K562 (cell line): ENCODE data around the gene LMF2. TPM values are rescaled to one million over a fixed set of nuclear protein-coding genes. Genes with fewer than 3 reads are reported as not detected.
A peak's percentile ranks its signal among the peaks of the same experiment; 100 is the strongest.
"Not testable (repeated sequence)": the region's sequence is repeated elsewhere in the genome, so short reads cannot be mapped to it uniquely, and the experiment has no call there.

Experiments
- ATAC-seq: fragments of 200-7000 bp; cut with Tn5 transposase; 3 replicates; pipeline ENCODE4 v1.9.1; 2020; ENCODE audit warnings: moderate library complexity
- BruUV-seq: library from RNA; stranded (reverse); fragments of 400-500 nt; replicated peaks from 2 replicates; lab custom pipeline; 2021; lab: Mats Ljungman, UMichigan
- CTCF ChIA-PET: fragments of 300-600 bp; formaldehyde crosslinking; extraction: SDS; loops from one replicate; lab custom pipeline; 2021; ENCODE audit warnings: low intra/inter-chr PET ratio; lab: Yijun Ruan, JAX
- POLR2A ChIA-PET: fragments of 300-600, 350-650 bp; sonication (Branson Sonifier 250); formaldehyde crosslinking; extraction: SDS; loops from one replicate; lab custom pipeline; 2021; ENCODE audit warnings: antibody characterized with exemption, inconsistent platforms; lab: Yijun Ruan, JAX
- DNase-seq, 4 experiments: peaks; one replicate each; pipeline versions ENCODE4 v3.0.0 to v3.0.0-alpha.2; 2011 to 2018; ENCODE audit warnings: low spot score in 3 of 4, mixed read lengths in 3 of 4; ENCODE audit errors: extremely low read depth in 1 of 4
- FAIRE-seq: peaks from 2 replicates; lab custom pipeline; 2011; peaks lifted over from hg19 to GRCh38; lab: Jason Lieb, UNC
- H2AFZ ChIP-seq: 2 replicates; pipeline ENCODE4 v1.6.0; 2011; ENCODE audit warnings: low read depth, low read length, control low read depth, inconsistent platforms
- H3K27ac ChIP-seq: fragments of 200-600 bp; 3 replicates; pipeline ENCODE4 v1.8.0; 2011; ENCODE audit warnings: low read depth, mild to moderate bottlenecking, control low read depth, inconsistent platforms, low read length, moderate library complexity, mixed read lengths; ENCODE audit errors: extremely low read depth
- H3K27me3 ChIP-seq, 2 experiments: fragments of 300-600 bp in 1 of 2; 2 replicates in 1 of 2; 3 replicates in 1 of 2; pipeline versions ENCODE4 v1.6.0 to v1.8.0; 2011; ENCODE audit warnings: inconsistent platforms in 2 of 2, low read length in 2 of 2, mild to moderate bottlenecking in 1 of 2, mixed read lengths in 1 of 2, moderate library complexity in 1 of 2; ENCODE audit not compliant: control insufficient read depth in 2 of 2, insufficient read depth in 2 of 2
- H3K36me3 ChIP-seq: fragments of 300-600 bp; 3 replicates; pipeline ENCODE4 v1.8.0; 2011; ENCODE audit warnings: mild to moderate bottlenecking, low read length, inconsistent platforms; ENCODE audit not compliant: control insufficient read depth, insufficient read depth
- H3K4me1 ChIP-seq, 2 experiments: fragments of 200-600 bp in 1 of 2; replicated peaks in 1 of 2; 2 replicates in 1 of 2; 3 replicates in 1 of 2; pipeline versions ENCODE4 v1.5.1 to v1.8.0; 2011; ENCODE audit warnings: inconsistent platforms in 2 of 2, low read length in 2 of 2, mild to moderate bottlenecking in 1 of 2, mixed read lengths in 1 of 2, moderate library complexity in 1 of 2; ENCODE audit not compliant: control insufficient read depth in 2 of 2, insufficient read depth in 2 of 2
- H3K4me2 ChIP-seq: 2 replicates; pipeline ENCODE4 v1.6.1; 2011; ENCODE audit warnings: low read length, control low read depth, inconsistent platforms, mixed read lengths; ENCODE audit not compliant: insufficient read depth
- H3K4me3 ChIP-seq: fragments of 200-600 bp; sonication (generic), shearing (Covaris generic); 2 replicates; pipeline ENCODE4 v1.5.1; 2016; ENCODE audit warnings: control low read depth, inconsistent platforms
- H3K79me2 ChIP-seq: fragments of 200-600 bp; 3 replicates; pipeline ENCODE4 v1.8.0; 2011; ENCODE audit warnings: low read length, inconsistent platforms; ENCODE audit not compliant: control insufficient read depth, insufficient read depth
- H3K9ac ChIP-seq, 2 experiments: 2 replicates each; pipeline versions ENCODE4 v1.6.0 to v1.6.1; 2011; ENCODE audit warnings: low read depth in 2 of 2, low read length in 2 of 2, control low read depth in 1 of 2, inconsistent platforms in 1 of 2, mild to moderate bottlenecking in 1 of 2, mixed read lengths in 1 of 2; ENCODE audit not compliant: insufficient read depth in 1 of 2
- H3K9me1 ChIP-seq: one replicate; pipeline ENCODE4 v1.6.0; 2011; ENCODE audit warnings: inconsistent platforms, mild to moderate bottlenecking, low read length, moderate library complexity; ENCODE audit not compliant: control insufficient read depth, insufficient read depth
- H3K9me3 ChIP-seq: replicated peaks from 2 replicates; pipeline ENCODE4 v1.5.1; 2011; ENCODE audit warnings: low read depth, low read length, inconsistent platforms; ENCODE audit not compliant: control insufficient read depth, insufficient read depth
- H4K20me1 ChIP-seq: replicated peaks from 2 replicates; pipeline ENCODE4 v1.6.1; 2011; ENCODE audit warnings: low read length, inconsistent platforms, mixed read lengths; ENCODE audit not compliant: control insufficient read depth, insufficient read depth
- ATF3 ChIP-seq, 2 experiments: fragments of 450-650 bp in 1 of 2; sonication (generic) in 1 of 2; formaldehyde crosslinking in 1 of 2; IDR thresholded peaks in 1 of 2; conservative IDR thresholded peaks in 1 of 2; 2 replicates each; pipeline versions ENCODE4 v1.6.1 to v1.8.1; 2016 to 2023; ENCODE audit warnings: mild to moderate bottlenecking in 2 of 2, moderate library complexity in 2 of 2, inconsistent platforms in 1 of 2, missing genetic modification reagents in 1 of 2
- EP300 ChIP-seq: IDR thresholded peaks from 2 replicates; pipeline ENCODE4 v1.6.1; 2012; ENCODE audit warnings: low read length, improper control_type of control experiment
- GABPB1 ChIP-seq: sonication (generic); formaldehyde crosslinking; IDR thresholded peaks from 2 replicates; pipeline ENCODE4 v1.8.0; 2022; ENCODE audit warnings: mild to moderate bottlenecking, missing genetic modification reagents
- RBM15 ChIP-seq: fragments of 200-400 bp; formaldehyde crosslinking; IDR thresholded peaks from 2 replicates; pipeline ENCODE4 v1.6.1; 2018; ENCODE audit warnings: mild to moderate bottlenecking, low read length, moderate library complexity; ENCODE audit not compliant: insufficient read depth
- SAFB ChIP-seq: fragments of 200-400 bp; formaldehyde crosslinking; IDR thresholded peaks from 2 replicates; pipeline ENCODE4 v1.6.1; 2017; ENCODE audit warnings: low read depth, low read length, borderline replicate concordance
- SOX6 ChIP-seq: fragments of 450-650 bp; IDR thresholded peaks from 2 replicates; pipeline ENCODE4 v1.6.1; 2014; ENCODE audit warnings: mild to moderate bottlenecking
- USF1 ChIP-seq: sonication (generic); formaldehyde crosslinking; IDR thresholded peaks from 2 replicates; pipeline ENCODE4 v1.9.0; 2022; ENCODE audit warnings: mild to moderate bottlenecking, missing genetic modification reagents
- ZEB2 ChIP-seq: fragments of 450-650 bp; IDR thresholded peaks from 2 replicates; pipeline ENCODE4 v1.6.1; 2016
- ZKSCAN1 ChIP-seq: fragments of 150-350 bp; IDR thresholded peaks from 2 replicates; pipeline ENCODE4 v1.6.1; 2016; ENCODE audit warnings: low read depth, low read length
- ZNF121 ChIP-seq: sonication (generic); formaldehyde crosslinking; conservative IDR thresholded peaks from 2 replicates; pipeline ENCODE4 v1.8.0; 2022; ENCODE audit warnings: missing genetic modification reagents
- ZNF76 ChIP-seq: fragments of 250-450 bp; sonication (Bioruptor Pico); IDR thresholded peaks from 2 replicates; pipeline ENCODE4 v1.4.0; 2020; ENCODE audit warnings: mild to moderate bottlenecking, moderate library complexity, borderline replicate concordance
- WGBS: fragments of 100-300 bp; shearing (Covaris generic); methylation state at CpG from one replicate; pipeline ENCODE4 v1.1.6; 2016; ENCODE audit warnings: low coverage, mixed read lengths; ENCODE audit not compliant: insufficient coverage; ENCODE audit errors: missing lambda C conversion rate; 5-methylcytosine and 5-hydroxymethylcytosine counted together
- in situ Hi-C: fragments of 300-500 bp; cut with MboI; formaldehyde crosslinking; loops from 4 replicates; pipeline ENCODE4 v1.15.0; 2018; ENCODE audit warnings: inconsistent platforms, mixed read lengths
- intact Hi-C: fragments of 100-400 bp; cut with micrococcal nuclease; formaldehyde crosslinking; loops from 2 replicates; pipeline ENCODE4 v1.14.2; 2022
- polyA plus RNA-seq, 8 experiments: library from polyadenylated mRNA; depleted of rRNA in 4 of 8; stranded (reverse) in 5 of 8; unstranded in 3 of 8; fragments of >200 nt; fragmentation: Nextera tagmentation in 2 of 8; fragmentation: Illumina TruSeq in 1 of 8; extraction: Ambion mirVana in 2 of 8; extraction: Trizol in 1 of 8; gene quantifications; 2 replicates each; pipeline versions ENCODE4 v1.2.1 to v1.2.3, GENCODE V29; 2011 to 2014; ENCODE audit warnings: inconsistent platforms in 1 of 8, missing spikeins in 1 of 8
- total RNA-seq, 7 experiments: library from RNA; depleted of rRNA in 6 of 7; stranded (reverse); fragments of >200 nt in 6 of 7; fragmentation: Illumina TruSeq in 2 of 7; extraction: Trizol in 2 of 7; gene quantifications; 2 replicates each; pipeline versions ENCODE4 v1.2.1 to v1.2.3, GENCODE V29; 2011 to 2021; ENCODE audit warnings: low replicate concordance in 1 of 7
- TF ChIP-seq, protein P1 (sequence below): fragments of 450-650 bp; IDR thresholded peaks from 2 replicates; pipeline ENCODE4 v1.6.1; 2017; ENCODE audit warnings: antibody characterized with exemption, mild to moderate bottlenecking
- TF ChIP-seq, protein P2 (sequence below): sonication (generic); formaldehyde crosslinking; IDR thresholded peaks from 2 replicates; pipeline ENCODE4 v1.9.0; 2022; ENCODE audit warnings: mild to moderate bottlenecking, missing genetic modification reagents
- TF ChIP-seq, protein P3 (sequence below): fragments of 250-450 bp; sonication (Bioruptor Pico); IDR thresholded peaks from 2 replicates; pipeline ENCODE4 v1.4.0; 2020; ENCODE audit warnings: mild to moderate bottlenecking, moderate library complexity

The LMF2 gene
- total and polyA plus RNA-seq, 9 of the 15 experiments (the other 6 are each of a cell fraction or from before 2014, with no cell fraction given), result 0.08 to 37.1 (median 7.6) TPM

- TF ChIP-seq ZNF121, result peak; percentile 45
- peak; percentile 76 for TF ChIP-seq ATF3 (IDR thresholded peaks at IDR 0.05)
- TF ChIP-seq ATF3 (CRISPR knock-in tag; conservative IDR thresholded peaks at IDR 0.05), result not testable (repeated sequence)
Observed at GRCh38 chr22:50541667-50542026, 34.1 kb upstream of the LMF2 start (continued).

- ATAC-seq (no peak), FAIRE-seq (no peak), DNase-seq (no peak)
- POLR2A ChIA-PET, result interaction anchor here (1.3 to 2.1 kb wide), 4 partner anchors 11 to 19 kb away, joined by 3 to 8 read pairs (median 5); no protein-coding TSS in a partner anchor
- H3K79me2 ChIP-seq, result no peaks in the 10 kb centered on the region
- no peaks in the 10 kb centered on the region for H3K9me1 ChIP-seq
- H4K20me1 ChIP-seq, result no peaks in the 10 kb centered on the region
- no peak overlapping the region for H3K9ac ChIP-seq
- H3K4me1 ChIP-seq, result peaks cover 13 to 15% of the 10 kb centered on the region in 2 experiments
- CTCF ChIA-PET, result no interaction called here
- H3K9me3 ChIP-seq, result no peaks in the 10 kb centered on the region
- H2AFZ ChIP-seq, result no peak overlapping the region
- 54% methylated on average over 7 of the region's 10 CpGs for WGBS
- H3K4me3 ChIP-seq, result no peak overlapping the region
- H3K4me2 ChIP-seq, result no peak overlapping the region
- no peaks in the 10 kb centered on the region for H3K36me3 ChIP-seq
- no TSS peak for BruUV-seq
- H3K27ac ChIP-seq, result no peak overlapping the region
- no peaks in the 10 kb centered on the region for H3K27me3 ChIP-seq
- in situ Hi-C loops, result no loop called here
- intact Hi-C loops, result no loop called here
- TF ChIP-seq RBM15 (no peak), SOX6 (no peak), GABPB1 (no peak), EP300 (no peak), USF1 (no peak), SAFB (no peak), ZNF76 (no peak), ZEB2 (no peak), ZKSCAN1 (no peak)
- TF ChIP-seq, protein P1, sequence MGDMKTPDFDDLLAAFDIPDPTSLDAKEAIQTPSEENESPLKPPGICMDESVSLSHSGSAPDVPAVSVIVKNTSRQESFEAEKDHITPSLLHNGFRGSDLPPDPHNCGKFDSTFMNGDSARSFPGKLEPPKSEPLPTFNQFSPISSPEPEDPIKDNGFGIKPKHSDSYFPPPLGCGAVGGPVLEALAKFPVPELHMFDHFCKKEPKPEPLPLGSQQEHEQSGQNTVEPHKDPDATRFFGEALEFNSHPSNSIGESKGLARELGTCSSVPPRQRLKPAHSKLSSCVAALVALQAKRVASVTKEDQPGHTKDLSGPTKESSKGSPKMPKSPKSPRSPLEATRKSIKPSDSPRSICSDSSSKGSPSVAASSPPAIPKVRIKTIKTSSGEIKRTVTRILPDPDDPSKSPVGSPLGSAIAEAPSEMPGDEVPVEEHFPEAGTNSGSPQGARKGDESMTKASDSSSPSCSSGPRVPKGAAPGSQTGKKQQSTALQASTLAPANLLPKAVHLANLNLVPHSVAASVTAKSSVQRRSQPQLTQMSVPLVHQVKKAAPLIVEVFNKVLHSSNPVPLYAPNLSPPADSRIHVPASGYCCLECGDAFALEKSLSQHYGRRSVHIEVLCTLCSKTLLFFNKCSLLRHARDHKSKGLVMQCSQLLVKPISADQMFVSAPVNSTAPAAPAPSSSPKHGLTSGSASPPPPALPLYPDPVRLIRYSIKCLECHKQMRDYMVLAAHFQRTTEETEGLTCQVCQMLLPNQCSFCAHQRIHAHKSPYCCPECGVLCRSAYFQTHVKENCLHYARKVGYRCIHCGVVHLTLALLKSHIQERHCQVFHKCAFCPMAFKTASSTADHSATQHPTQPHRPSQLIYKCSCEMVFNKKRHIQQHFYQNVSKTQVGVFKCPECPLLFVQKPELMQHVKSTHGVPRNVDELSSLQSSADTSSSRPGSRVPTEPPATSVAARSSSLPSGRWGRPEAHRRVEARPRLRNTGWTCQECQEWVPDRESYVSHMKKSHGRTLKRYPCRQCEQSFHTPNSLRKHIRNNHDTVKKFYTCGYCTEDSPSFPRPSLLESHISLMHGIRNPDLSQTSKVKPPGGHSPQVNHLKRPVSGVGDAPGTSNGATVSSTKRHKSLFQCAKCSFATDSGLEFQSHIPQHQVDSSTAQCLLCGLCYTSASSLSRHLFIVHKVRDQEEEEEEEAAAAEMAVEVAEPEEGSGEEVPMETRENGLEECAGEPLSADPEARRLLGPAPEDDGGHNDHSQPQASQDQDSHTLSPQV, result no peak
- TF ChIP-seq, protein P2, sequence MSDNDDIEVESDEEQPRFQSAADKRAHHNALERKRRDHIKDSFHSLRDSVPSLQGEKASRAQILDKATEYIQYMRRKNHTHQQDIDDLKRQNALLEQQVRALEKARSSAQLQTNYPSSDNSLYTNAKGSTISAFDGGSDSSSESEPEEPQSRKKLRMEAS (CRISPR knock-in tag), result no peak
- TF ChIP-seq, protein P3, sequence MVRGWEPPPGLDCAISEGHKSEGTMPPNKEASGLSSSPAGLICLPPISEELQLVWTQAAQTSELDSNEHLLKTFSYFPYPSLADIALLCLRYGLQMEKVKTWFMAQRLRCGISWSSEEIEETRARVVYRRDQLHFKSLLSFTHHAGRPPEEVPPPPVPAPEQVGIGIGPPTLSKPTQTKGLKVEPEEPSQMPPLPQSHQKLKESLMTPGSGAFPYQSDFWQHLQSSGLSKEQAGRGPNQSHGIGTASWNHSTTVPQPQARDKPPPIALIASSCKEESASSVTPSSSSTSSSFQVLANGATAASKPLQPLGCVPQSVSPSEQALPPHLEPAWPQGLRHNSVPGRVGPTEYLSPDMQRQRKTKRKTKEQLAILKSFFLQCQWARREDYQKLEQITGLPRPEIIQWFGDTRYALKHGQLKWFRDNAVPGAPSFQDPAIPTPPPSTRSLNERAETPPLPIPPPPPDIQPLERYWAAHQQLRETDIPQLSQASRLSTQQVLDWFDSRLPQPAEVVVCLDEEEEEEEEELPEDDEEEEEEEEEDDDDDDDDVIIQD (CRISPR knock-in tag), result no peak
Observed at GRCh38 chr22:50540381-50540780, 32.9 kb upstream of the LMF2 start.
